GM04504 (cell line): ENCODE measurements around the gene PATL1.
"Not testable (repeated sequence)": the region's sequence is repeated elsewhere in the genome, so short reads cannot be mapped to it uniquely, and the experiment has no call there.

Experiments used
- DNase-seq: peaks from one replicate; pipeline ENCODE4 v3.0.0-alpha.2; 2012; ENCODE audit warnings: low read depth

PATL1 gene, protein sequence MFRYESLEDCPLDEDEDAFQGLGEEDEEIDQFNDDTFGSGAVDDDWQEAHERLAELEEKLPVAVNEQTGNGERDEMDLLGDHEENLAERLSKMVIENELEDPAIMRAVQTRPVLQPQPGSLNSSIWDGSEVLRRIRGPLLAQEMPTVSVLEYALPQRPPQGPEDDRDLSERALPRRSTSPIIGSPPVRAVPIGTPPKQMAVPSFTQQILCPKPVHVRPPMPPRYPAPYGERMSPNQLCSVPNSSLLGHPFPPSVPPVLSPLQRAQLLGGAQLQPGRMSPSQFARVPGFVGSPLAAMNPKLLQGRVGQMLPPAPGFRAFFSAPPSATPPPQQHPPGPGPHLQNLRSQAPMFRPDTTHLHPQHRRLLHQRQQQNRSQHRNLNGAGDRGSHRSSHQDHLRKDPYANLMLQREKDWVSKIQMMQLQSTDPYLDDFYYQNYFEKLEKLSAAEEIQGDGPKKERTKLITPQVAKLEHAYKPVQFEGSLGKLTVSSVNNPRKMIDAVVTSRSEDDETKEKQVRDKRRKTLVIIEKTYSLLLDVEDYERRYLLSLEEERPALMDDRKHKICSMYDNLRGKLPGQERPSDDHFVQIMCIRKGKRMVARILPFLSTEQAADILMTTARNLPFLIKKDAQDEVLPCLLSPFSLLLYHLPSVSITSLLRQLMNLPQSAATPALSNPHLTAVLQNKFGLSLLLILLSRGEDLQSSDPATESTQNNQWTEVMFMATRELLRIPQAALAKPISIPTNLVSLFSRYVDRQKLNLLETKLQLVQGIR

DNA sequence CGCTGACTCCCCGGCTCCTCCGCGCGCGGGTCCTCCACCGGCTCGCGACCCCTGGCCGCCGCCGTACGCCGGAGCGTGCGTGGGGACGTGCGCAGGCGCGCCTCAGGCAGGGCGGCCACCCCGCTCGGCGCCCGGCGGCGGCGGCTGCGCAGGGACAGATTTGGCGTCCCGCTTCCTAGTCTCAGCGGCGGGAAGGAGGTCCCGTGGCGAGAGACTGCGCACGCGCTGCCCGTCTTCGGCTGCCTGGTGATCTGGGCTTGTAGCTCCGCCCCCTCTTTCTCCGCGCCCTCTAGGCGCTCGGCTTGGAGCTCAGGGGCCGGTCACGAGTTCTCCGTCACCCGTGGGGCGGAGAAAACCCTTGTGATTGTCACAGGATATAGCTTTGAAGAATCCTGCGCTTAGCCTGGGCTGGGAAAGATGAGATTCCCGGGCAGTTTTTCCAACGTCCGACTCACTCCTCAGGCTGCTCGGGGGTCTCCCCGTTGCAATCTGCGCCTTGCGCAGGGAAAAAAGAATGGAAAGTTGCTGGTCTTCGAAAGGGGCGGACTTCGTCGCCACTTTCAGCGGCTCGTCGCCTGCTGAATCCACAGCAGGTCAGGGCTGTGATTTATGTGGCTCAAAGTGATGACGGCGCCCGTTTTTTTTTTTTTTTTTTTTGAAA, at the start of gene PATL1:
Gene PATL1 (minus strand): TSS at position 88 of the 661 bp plus-strand sequence. CDS start 142 bp downstream, outside the sequence.
- DNase-seq = peak; percentile 96

DNA sequence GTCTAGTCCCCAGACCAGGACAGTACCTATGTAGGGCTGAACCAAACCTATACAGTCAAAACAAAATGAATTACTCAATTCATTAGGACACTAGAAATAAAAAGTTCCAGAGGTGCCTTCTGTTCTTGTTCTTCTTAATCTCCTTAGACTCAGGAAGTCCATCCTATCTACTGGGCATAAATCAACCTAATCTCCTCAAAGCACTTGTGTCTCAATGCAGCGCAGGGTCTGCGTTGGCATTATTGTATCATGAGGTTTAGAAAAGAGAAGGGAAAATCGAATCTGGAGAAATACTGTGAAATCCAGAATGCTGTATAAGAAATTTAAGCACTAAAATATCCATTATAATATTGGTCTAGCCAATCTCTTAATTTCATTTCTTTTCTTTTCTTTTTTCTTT, 47.2 kb upstream of the PATL1 start:
- DNase-seq = no peak

DNA sequence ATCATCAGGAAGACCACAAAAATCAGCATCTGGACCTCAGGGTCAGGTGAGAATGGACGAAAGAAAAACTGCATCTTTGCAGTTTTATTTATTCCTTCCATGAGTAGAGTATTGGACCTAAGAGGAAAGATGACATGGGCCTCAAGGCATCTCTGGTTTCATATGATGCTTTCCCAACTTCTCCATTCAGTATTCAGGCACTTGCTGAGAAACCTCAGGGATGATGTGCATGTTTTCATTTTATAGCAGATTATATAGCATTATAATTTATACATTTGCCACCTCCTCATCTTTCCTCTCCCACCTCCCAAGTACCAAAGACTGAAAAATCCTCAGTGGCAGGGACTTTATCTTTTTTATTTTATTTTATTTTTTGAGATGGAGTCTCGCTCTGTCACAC, 44.9 kb upstream of the PATL1 start, which contains the start of gene OR10V1:
Gene OR10V1 (minus strand): TSS at position 101 of the 400 bp plus-strand sequence. CDS start 0 bp downstream, at position 101.
- no peak for DNase-seq

DNA sequence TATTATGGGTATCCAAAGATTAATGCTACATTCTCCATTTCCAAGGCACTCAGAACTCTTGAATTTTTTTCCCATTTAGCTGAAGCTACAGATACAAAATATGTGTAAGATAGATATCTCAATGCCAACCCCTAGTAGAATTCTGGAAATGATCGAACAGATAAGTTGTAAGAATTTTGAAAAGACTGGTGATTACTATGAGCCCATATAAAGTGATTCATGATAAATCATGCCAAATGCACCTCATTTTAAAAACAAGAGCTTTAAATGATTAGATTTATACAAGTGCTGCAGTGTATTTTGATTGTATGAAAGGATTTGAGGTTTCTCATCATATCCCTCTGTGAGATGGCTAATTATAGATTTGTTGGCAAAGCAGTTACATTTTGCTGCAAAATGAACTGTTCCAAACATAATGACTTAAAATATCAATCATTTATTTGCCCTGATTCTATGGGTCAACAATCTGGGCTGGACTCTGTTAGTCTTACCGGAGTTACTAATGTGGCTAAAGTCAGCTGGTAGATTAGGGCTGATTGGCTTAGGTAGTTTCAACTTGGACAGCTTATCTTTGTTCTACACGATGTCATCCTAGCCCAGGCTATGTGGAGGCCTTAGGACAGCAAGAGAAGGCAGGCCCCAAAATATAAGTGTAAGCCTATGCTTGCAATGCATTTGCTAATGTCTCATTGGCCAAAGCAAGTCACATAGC, 41.5 kb upstream of the PATL1 start:
- DNase-seq = no peak

DNA sequence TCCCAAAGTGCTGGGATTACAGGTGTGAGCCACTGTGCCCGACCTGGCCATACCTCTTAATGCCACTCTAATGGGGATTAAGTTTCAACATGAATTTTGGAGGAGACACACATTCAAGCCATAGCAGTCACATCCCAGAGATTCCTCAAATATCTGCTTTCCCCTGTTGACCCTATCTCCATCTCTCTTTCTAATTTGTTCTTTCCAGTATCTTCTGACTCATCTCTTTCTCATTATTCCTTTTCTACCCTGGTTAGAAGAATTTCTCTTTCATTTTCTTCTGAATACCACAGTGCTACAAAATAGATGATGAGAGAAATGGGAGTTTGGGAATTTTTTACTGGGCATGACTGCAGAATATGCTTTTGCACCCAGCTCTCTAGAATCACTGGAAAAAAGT, 39.7 kb upstream of the PATL1 start:
- no peak for DNase-seq

DNA sequence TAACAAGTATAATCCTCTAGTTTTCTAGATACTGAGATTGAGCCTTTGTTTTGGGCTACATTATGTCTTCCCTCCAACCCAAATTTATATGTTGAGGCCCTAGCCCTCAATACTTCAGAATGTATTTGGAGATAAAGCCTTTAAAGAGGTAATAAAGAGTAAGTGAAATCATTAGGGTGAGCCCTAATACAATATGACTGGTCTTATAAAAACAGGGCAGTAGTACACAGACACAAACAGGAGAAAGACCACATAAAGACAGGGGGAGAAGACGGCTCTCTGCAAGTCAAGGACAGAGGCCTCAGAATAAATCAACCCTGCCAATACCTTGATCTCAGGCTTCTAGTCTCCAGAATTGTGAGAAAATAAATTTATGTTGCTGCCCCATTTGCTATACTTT, 38.5 kb upstream of the PATL1 start:
- no peak for DNase-seq

DNA sequence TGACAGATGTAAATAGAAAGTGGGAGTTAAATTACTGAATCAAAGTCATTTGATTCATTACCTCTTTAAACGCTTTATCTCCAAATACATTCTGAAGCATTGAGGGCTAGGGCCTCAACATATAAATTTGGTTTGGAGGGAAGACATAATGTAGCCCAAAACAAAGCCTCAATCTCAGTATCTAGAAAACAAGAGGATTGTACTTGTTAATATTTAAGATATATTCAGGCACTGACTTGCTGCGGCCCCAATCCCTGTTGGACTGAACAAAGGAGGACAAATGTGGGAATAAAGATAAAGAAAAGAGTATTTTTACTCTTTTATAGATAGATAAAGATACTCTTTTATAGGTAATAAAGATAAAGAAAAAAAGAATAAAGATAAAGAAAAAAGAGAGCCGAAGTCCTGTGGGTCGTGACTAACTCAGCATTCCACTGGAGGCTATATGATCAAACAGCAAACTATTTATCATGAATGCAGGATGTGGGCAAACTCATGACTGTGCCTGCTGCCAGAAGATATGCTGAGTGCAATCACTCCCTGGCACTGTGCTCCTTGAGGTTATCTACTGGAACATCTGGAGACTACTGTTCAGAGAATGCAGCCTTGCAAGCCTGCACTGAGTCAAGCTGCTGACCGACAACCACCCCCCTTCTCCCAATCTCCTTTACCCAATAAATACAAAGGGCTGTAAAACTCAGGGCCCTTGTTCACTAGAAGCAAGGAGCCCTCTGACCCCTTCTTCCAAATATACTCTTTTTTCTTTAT, 37.9 kb upstream of the PATL1 start:
- DNase-seq = peak; percentile 29

DNA sequence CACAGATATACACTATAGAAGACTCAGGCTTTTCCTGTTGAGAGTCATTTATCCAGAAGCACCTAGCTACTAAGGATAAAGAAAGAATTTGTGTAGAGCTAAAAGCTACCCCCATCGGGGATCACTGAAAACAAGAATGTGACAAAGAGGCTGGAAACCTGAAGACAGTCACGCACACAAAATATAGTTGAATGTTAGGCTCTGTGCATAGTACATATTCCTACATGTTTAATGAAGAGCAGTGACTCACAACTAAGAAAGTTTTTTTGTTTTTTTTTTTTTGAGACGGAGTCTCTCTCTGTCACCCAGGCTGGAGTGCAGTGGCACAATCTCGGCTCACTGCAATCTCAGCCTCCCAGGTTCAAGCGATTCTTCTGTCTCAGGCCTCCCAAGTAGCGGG, 36.5 kb upstream of the PATL1 start:
- no peak for DNase-seq

DNA sequence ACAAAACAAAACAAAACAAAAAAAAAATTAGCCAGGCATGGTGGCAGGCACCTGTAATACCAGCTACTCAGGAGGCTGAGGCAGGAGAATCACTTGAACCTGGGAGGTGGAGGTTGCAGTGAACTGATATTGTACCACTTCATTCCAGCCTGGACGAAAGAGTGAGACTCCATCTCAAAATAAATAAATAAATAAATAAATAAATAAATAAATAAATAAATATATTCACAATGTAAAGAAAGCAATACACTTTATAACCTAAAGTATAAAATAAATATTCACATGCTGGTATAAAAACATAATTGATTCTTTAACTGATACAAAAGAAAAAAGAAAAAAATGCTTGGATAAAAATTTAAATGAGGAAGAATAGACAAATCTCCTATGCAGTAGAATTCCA, 34.7 kb upstream of the PATL1 start:
- DNase-seq = not testable (repeated sequence)

DNA sequence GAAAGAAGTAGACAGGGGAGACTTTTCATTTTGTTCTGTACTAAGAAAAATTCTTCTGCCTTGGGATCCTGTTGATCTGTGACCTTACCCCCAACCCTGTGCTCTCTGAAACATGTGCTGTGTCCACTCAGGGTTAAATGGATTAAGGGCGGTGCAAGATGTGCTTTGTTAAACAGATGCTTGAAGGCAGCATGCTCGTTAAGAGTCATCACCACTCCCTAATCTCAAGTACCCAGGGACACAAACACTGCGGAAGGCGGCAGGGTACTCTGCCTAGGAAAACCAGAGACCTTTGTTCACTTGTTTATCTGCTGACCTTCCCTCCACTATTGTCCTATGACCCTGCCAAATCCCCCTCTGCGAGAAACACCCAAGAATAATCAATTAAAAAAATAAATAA, 31.3 kb upstream of the PATL1 start:
- not testable (repeated sequence) for DNase-seq

DNA sequence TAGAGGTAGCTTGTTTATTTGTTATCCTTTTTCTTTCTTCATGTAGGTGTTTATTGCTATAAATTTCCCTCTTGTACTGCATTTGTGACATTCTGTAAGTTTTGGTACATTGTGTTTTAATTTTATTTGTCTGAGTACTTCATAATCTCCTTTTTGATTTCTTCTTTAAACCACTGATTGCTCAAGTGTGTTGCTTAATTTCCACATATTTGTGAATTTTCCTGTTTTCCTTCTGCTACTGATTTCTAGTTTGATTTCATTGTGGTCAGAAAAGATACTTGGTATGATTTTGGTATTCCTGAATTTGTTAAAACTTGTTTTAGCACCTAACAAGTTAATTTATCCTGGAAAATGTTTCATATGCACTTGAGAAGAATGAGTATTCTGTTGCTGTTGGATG, 29.7 kb upstream of the PATL1 start:
- no peak for DNase-seq

DNA sequence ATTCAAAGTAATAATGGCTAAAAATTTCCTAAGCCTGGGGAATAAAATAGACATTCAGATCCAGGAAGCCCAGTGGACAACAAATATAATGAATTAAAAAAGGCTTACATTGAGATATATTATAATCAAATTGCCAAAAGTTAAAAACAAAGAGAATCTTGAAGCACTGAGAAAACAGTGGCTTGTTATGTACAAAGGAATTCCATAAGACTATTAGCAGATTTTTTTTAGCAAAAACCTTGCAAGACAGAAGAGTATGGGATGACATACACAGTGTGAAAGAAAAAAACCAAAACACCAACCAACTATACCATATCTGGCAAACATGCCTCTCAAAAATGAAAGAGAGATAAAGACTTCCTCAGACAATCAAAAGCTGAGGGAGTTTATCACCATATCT, 24.1 kb upstream of the PATL1 start:
- no peak for DNase-seq

DNA sequence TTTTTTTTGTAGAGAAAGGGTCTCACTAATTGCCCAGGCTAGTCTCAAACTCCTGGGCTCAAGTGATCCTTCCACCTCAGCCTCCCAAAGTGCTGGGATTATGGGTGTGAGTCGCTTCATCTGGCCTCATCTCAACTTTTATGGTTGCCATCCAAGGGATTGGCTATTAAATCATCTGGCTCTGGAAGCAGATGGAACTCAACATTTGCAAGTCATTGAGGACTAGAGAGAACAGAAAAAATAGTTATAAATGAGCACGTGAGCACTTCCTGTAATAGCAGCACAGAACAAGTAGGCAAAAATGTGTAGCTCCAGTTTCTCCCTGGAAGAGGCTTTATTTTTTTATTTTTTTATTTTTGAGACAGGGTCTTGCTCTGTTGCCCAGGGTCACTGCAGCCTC, 22.3 kb upstream of the PATL1 start:
- DNase-seq = no peak

DNA sequence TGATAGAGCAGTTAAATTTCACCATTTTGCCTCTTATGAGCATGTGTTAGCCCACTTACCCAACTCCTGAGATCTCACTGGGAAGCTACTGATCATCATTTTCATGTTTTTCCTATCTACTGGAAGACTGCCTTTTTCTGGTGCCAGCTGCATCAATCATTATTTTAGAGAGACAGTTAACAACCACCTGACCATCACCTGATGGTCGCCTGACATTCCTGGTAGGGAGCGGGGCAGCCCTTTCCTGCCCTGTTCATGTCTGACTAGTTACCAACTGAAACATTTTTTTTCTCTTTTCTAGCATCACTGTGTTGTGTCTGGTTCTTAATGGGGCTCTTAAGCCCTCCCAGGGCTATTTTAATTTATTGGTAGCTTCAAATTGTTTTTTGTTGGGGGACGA, 20.2 kb upstream of the PATL1 start:
- DNase-seq = no peak

DNA sequence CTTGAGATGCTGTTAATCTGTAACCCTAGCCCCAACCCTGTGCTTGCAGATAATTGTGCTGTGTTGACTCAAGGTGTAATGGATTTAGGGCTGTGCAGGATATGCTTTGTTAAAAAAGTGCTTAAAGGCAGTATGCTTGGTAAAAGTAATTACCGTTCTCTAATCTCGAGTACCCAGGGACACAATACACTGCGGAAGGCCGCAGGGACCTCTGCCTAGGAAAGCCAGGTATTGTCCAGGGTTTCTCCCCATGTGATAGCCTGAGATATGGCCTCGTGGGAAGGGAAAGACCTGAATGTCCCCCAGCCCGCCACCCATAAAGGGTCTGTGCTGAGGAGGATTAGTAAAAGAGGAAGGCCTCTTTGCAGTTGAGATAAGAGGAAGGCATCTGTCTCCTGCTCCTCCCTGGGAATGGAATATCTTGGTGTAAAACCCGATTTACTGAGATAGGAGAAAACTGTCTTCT, 12.5 kb upstream of the PATL1 start:
- DNase-seq = not testable (repeated sequence)

DNA sequence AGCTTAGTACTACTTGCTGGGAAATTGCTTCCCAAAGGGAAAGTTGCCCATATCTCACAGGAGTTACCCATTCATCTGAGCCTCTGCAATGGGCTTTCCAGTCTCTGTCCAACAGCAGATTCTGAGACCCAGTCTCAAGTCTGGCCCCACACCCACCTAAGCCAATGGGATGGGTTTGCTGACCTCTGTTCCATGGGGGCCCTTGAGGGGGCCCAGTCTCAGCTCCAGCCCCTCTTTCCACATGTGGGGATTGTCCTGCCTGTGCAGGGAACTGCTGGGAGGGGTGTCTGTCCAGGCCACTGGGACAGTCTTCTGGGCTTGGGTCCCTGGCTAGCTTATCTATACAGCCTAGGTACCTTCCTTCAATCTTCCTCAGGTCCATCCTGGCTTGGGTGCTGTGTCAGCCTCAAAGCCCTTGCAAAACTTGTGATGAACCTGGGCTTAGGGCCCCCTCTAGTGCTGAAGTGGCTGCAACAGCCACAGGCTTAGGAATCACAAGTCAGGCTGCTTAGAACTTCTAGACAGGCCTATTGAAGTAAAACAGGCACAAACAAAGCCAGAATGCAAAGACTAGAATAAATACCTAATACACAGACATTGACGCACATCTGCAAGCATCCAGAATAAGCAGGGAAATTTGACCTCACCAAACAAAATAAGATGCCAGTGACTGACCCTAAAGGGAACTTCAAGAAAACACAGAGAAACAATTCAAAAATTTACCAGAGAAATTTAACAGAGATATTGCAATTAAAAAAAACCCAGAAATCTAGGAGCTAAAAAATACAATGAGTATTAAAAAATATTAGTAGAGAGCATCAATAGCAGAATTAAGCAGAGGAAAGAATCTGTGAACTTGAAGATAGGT, 11.7 kb upstream of the PATL1 start:
- peak; percentile 46 for DNase-seq

DNA sequence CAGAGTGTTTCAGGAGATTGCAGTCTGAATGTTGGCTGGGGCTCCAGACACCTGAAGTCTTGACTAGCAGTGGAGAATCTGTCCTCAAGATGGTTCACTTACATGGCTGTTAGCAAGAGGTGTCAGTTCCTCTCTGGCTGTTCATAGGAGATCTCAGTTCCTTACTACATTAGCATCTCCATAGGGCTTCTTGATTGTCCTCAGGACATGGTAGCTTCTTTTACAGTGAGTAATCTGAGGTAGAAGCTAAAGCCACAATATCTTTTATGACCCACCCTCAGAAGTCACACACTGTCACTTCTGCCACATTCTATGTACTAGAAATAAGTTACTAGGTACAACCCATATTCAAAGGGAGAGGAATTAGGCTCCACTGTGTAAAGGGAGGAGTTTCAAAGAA, 10.5 kb upstream of the PATL1 start:
- no peak for DNase-seq

DNA sequence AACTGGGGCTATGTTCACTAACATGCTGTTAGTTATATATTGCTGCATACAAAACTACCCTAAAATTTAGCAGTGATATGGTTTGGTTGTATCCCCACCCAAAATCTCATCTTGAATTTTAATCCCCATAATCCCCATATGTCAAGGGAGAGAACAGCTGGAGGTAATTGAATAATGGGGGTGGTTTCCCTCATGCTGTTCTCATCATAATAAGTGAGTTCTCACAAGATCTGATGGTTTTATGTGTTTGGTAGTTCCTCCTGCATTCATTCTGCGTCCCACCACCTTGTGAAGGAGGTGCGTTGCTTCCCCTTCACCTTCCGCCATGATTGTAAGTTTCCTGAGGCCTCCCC, 10.0 kb upstream of the PATL1 start:
- DNase-seq = no peak

DNA sequence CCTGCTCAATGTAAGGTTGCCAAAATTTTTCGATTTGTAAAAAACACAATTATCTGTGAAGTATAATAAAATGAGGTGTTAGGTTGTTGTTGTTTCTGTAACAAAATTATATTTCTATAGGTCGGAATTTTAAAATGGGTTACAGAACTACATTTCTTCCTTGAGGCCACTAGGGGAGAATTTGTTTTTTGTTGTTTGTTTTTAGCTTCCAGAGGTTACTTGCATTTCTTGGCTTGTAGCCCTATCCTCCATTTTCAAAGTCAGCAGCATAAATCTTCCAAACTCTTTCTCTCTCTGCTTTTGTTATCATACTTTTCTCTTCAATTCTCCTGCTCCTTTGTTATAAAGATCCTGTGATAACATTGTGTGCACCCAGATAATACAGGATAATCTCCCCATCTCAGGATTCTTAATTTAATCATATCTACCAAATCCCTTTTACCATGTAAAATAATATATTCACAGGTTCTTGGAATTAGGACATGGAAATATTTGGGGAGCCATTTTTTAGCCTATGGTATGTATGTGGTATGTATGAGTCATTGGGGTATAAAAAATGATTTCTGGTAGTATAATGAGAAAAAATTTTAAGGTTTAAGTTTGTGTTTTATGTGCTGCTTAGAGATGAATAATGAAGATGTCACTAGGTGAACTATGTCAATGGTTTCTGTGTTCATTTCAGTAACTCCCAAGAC, 9.4 kb upstream of the PATL1 start:
- no peak for DNase-seq

DNA sequence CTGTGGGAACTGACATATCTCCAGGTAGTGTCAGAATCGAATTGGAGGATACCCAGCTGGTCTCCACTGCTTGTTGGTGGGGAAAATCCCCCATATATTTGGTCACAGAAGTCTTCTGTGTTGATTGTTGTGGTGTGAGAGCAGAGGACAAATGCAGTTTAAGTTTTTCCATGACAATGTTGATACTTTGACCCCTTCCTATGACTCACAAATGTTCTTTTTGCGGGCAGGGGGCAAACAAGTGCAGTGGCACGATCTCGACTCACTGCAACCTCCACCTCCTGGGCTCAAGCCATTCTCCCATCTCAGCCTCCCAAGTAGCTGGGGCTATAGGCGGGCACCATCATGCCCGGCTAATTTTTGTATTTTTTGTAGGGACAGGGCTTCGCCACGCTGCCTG, 7.4 kb upstream of the PATL1 start:
- DNase-seq = no peak
